ENCODE results near the gene PPIP5K2.

DNA sequence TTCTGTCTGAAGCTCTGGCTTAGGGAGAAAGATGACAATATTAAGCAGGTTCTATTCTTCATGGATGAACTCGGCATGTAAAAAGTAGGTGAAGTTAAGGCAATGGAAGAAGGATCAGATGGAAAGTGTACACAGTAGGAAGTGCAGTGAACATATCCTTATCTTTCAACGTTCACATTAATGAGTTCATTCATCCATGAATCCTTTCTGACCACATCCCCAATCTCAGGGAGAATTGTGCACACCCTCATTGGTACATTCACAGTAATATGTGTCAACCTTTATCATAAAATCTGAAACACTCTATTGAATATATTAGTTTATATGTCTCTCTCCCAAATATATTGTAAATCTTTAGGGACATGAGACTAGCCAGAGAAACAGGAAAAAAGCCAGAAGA is 5.7 kb upstream of the PPIP5K2 start:
- TF ChIP-seq CTCF (IDR thresholded peaks at IDR 0.05): no peak
- TF ChIP-seq EP300 (IDR thresholded peaks at IDR 0.05): no peak

Measured in suprapubic skin (tissue), 3 donors.